Measurements from ENCODE around the gene ALDH1A2. TPM values are rescaled to one million over a fixed set of nuclear protein-coding genes. Genes with fewer than 3 reads are reported as not detected.

ALDH1A2 gene
- total RNA-seq, 1 donor from 2014 or later, result 30.8 TPM

DNA sequence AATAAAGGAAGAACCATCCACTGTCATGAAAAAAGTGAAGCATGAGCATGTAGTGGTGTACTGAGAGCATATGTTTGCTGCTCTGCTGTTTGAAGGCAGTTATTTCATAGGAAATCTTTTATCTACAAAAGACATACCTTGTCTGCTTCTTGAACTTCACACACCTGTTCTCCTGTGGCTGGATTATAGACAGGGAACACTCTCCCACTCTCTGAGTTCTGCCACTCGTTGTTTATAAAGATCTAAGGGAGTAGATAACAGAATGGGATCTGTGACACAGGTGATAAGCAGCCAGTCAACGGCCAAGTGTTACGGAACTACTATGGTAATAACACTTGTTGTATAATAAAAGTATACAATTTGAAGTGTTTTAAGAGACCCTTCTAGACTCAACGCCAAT is 51.5 kb downstream of the ALDH1A2 start:
- Mint-ChIP-seq H3K4me1 (no peaks in the 10 kb centered on the region), H3K27ac (no peak overlapping the region), H3K9me3 (no peaks in the 10 kb centered on the region), H3K36me3 (no peaks in the 10 kb centered on the region), H3K27me3 (ENCODE audit: insufficient read depth, low read depth) (peaks cover under 1% of the 10 kb centered on the region), H3K4me3 (no peak overlapping the region)
- Histone ChIP-seq H2AFZ (replicated peaks) (no peak overlapping the region), H3K9ac (no peak overlapping the region), H3K4me3 (no peak overlapping the region), H3K9me3 (ENCODE audit: low read depth) (no peaks in the 10 kb centered on the region), H4K20me1 (ENCODE audit: low read depth) (no peaks in the 10 kb centered on the region), H3K4me1 (peaks cover 24% of the 10 kb centered on the region), H3K79me2 (ENCODE audit: low read depth) (no peaks in the 10 kb centered on the region), H3K27ac (no peak overlapping the region), H3K36me3 (no peaks in the 10 kb centered on the region), H3F3A (ENCODE audit: low read depth) (no peaks in the 10 kb centered on the region), H3K4me2 (no peak overlapping the region), H3K27me3 (no peaks in the 10 kb centered on the region)
- DNase-seq (ENCODE audit: low spot score), result no peak
- TF ChIP-seq EZH2phosphoT487 (IDR thresholded peaks at IDR 0.05) (no peak), EZH2 (IDR thresholded peaks at IDR 0.05) (no peak), CTCF (IDR thresholded peaks at IDR 0.05) (no peak)

DNA sequence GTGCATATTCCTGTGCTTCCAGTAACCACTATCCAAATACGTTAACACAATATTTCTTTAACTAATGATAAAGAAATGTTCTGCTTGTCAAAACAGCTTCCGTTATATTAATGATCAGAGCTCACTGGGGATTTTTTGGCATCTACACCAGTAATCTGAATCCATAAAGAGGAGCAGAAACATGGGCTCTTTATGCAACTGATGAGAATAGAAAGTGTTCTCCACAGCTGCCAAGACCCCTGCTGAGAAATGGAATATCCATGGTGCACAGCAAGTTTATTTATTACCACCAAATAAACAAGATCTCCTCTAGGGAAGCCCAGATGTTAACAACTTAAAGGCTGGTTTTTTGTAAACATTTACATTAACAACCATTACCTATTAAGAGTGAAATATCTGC is 54.5 kb downstream of the ALDH1A2 start:
- Histone ChIP-seq H3K27me3 (no peaks in the 10 kb centered on the region), H3K4me1 (peaks cover 24% of the 10 kb centered on the region), H3K4me2 (no peak overlapping the region), H3K79me2 (ENCODE audit: low read depth) (no peaks in the 10 kb centered on the region), H2AFZ (replicated peaks) (no peak overlapping the region), H4K20me1 (ENCODE audit: low read depth) (no peaks in the 10 kb centered on the region), H3F3A (ENCODE audit: low read depth) (no peaks in the 10 kb centered on the region), H3K9ac (no peak overlapping the region), H3K9me3 (ENCODE audit: low read depth) (no peaks in the 10 kb centered on the region), H3K4me3 (no peak overlapping the region), H3K36me3 (no peaks in the 10 kb centered on the region), H3K27ac (no peak overlapping the region)
- TF ChIP-seq EZH2 (IDR thresholded peaks at IDR 0.05) (no peak), EZH2phosphoT487 (IDR thresholded peaks at IDR 0.05) (no peak), CTCF (IDR thresholded peaks at IDR 0.05) (no peak)
- Mint-ChIP-seq H3K27me3 (ENCODE audit: insufficient read depth, low read depth) (peaks cover 2% of the 10 kb centered on the region), H3K27ac (no peak overlapping the region), H3K4me3 (no peak overlapping the region), H3K9me3 (peaks cover 4% of the 10 kb centered on the region), H3K4me1 (no peaks in the 10 kb centered on the region), H3K36me3 (no peaks in the 10 kb centered on the region)
- no peak for DNase-seq (ENCODE audit: low spot score)

DNA sequence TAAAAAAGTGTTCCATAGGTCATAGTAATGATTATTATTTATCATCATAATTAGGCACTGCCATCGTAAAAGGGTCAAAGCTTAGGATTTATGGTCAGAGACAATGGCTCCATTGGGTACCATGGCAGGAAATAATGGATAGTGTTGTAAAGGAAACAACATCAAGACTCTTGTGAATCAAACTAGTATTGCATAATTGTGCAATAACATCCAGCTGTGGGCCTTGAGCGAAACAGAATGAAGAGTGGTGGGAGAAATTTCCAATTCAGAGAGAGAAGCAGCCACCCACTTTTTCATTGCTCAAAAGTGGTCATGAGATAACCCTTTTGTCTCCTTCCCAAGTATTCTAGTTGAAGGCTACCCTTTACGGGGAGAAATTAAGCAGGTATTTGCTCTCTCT is 61.7 kb downstream of the ALDH1A2 start:
- no peaks in the 10 kb centered on the region for H3K79me2 ChIP-seq (ENCODE audit: low read depth)
- Mint-ChIP-seq H3K4me3 (no peak overlapping the region), H3K4me1 (no peaks in the 10 kb centered on the region), H3K27me3 (ENCODE audit: insufficient read depth, low read depth) (no peaks in the 10 kb centered on the region), H3K36me3 (no peaks in the 10 kb centered on the region), H3K27ac (no peak overlapping the region), H3K9me3 (peaks cover 10% of the 10 kb centered on the region)
- no peaks in the 10 kb centered on the region for H3K36me3 ChIP-seq
- no peak overlapping the region for H3K4me3 ChIP-seq
- no peak overlapping the region for H3K4me2 ChIP-seq
- no peak overlapping the region for H3K27ac ChIP-seq
- TF ChIP-seq EZH2 (IDR thresholded peaks at IDR 0.05) (no peak), CTCF (IDR thresholded peaks at IDR 0.05) (no peak), EZH2phosphoT487 (IDR thresholded peaks at IDR 0.05) (no peak)
- DNase-seq (ENCODE audit: low spot score), result no peak
- H3K9me3 ChIP-seq (ENCODE audit: low read depth), result no peaks in the 10 kb centered on the region
- no peaks in the 10 kb centered on the region for H4K20me1 ChIP-seq (ENCODE audit: low read depth)
- no peaks in the 10 kb centered on the region for H3K4me1 ChIP-seq
- H2AFZ ChIP-seq (replicated peaks), result no peak overlapping the region
- H3F3A ChIP-seq (ENCODE audit: low read depth), result no peaks in the 10 kb centered on the region
- H3K27me3 ChIP-seq, result no peaks in the 10 kb centered on the region
- H3K9ac ChIP-seq, result no peak overlapping the region
